Astrocyte of the cerebellum (primary cell): Measurements from ENCODE around the gene TUBA8.

Experiments used
- DNase-seq: peaks from one replicate; pipeline ENCODE4 v3.0.0-alpha.2; 2011; ENCODE audit warnings: low read depth
- H3K4me3 ChIP-seq: 2 replicates; pipeline ENCODE4 v1.5.1; 2011; ENCODE audit warnings: mild to moderate bottlenecking, low read depth, low read length, moderate library complexity
- CTCF ChIP-seq: IDR thresholded peaks from 2 replicates; pipeline ENCODE4 v1.5.1; 2012; ENCODE audit warnings: low read length, low read depth, moderate library complexity, mild to moderate bottlenecking; ENCODE audit errors: missing control alignments
- in situ Hi-C: cut with HindIII; loops from 2 replicates; pipeline ENCODE4 v1.10.0; 2017; ENCODE audit warnings: low sequenced_read_pairs

The TUBA8 gene

GRCh38 chr22:18077639-18078328, 32.8 kb upstream of the TUBA8 start, which contains the start of gene PEX26:
PEX26 (plus strand) TSS chr22:18077990; CDS start chr22:18078377, 387 bp downstream.
- DNase-seq = peak; percentile 90
- TF ChIP-seq CTCF = no peak
- H3K4me3 ChIP-seq = peak within 1 kb of the TSS; percentile 86
- in situ Hi-C loops = loop anchor here (5.0 kb wide), 1 partner anchor 75 kb away; no protein-coding TSS in a partner anchor

GRCh38 chr22:18078329-18079041, 32.1 kb upstream of the TUBA8 start:
- DNase-seq = no peak
- peak overlapping the region; percentile 86 for H3K4me3 ChIP-seq
- TF ChIP-seq CTCF = peak; percentile 23
- in situ Hi-C loops = loop anchor here (5.0 kb wide), 1 partner anchor 76 kb away; no protein-coding TSS in a partner anchor

GRCh38 chr22:18079706-18080233, 30.8 kb upstream of the TUBA8 start:
- in situ Hi-C loops = loop anchor here (5.0 kb wide), 1 partner anchor 77 kb away; no protein-coding TSS in a partner anchor
- no peak for DNase-seq
- H3K4me3 ChIP-seq = no peak overlapping the region
- TF ChIP-seq CTCF = no peak

GRCh38 chr22:18081416-18081815, 29.2 kb upstream of the TUBA8 start:
- no peak for TF ChIP-seq CTCF
- in situ Hi-C loops = no loop called here
- H3K4me3 ChIP-seq = no peak overlapping the region
- DNase-seq = no peak

- no peak overlapping the region for H3K4me3 ChIP-seq
- DNase-seq = no peak
- TF ChIP-seq CTCF = no peak
- in situ Hi-C loops = no loop called here
Measured at GRCh38 chr22:18082467-18082866, 28.1 kb upstream of the TUBA8 start.

GRCh38 chr22:18083406-18083805, 27.2 kb upstream of the TUBA8 start:
- TF ChIP-seq CTCF = no peak
- DNase-seq = no peak
- in situ Hi-C loops = no loop called here
- H3K4me3 ChIP-seq = no peak overlapping the region
